ENCODE results near the gene SMG7. TPM values are rescaled to one million over a fixed set of nuclear protein-coding genes. Genes with fewer than 3 reads are reported as not detected.
A peak's percentile ranks its signal among the peaks of the same experiment; 100 is the strongest.

SMG7 gene
- total and polyA plus RNA-seq, 5 donors from 2014 or later: 13.6 to 66.1 (median 21.7) TPM

GRCh38 chr1:183498342-183498991 is 26.2 kb downstream of the SMG7 start:
- Mint-ChIP-seq H3K36me3 (peaks cover 9% of the 10 kb centered on the region), H3K4me1 (peaks cover 46 to 80% (median 68%) of the 10 kb centered on the region in 4 donors), H3K27ac (peak overlapping the region; percentile 22 to 82 (median 58)), H3K9me3 (peaks cover 0 to 2% (median 0%) of the 10 kb centered on the region in 7 donors), H3K4me3 (peak overlapping the region in 3 of 4 donors; percentile 5 to 59 (median 50)), H3K27me3 (no peaks in the 10 kb centered on the region)
- DNase-seq (peak in 1 of 3 donors; percentile 37), ATAC-seq (ENCODE audit: low read depth in 2 of 2) (peak; percentile 14 to 34)
- Histone ChIP-seq H3K36me3 (ENCODE audit: control insufficient read depth, insufficient read depth, low read length) (no peaks in the 10 kb centered on the region), H3K4me1 (ENCODE audit: control insufficient read depth, insufficient read depth, low read length, poor library complexity, severe bottlenecking) (peaks cover 26% of the 10 kb centered on the region), H3K27me3 (ENCODE audit: control insufficient read depth, insufficient read depth, low read length) (no peaks in the 10 kb centered on the region), H3K27ac (ENCODE audit: insufficient read depth, low read length, poor library complexity, severe bottlenecking) (no peak overlapping the region), H3K9me3 (ENCODE audit: control insufficient read depth in 2 of 2, low read length in 2 of 2) (no peaks in the 10 kb centered on the region), H3K4me3 (ENCODE audit: low read depth, low read length) (peak overlapping the region; percentile 54)

GRCh38 chr1:183505454-183506089 is 33.3 kb downstream of the SMG7 start:
- no peaks in the 10 kb centered on the region for H3K9me3 ChIP-seq (ENCODE audit: control insufficient read depth in 2 of 2, low read length in 2 of 2)
- peaks cover 19% of the 10 kb centered on the region for H3K4me1 ChIP-seq (ENCODE audit: control insufficient read depth, insufficient read depth, low read length, poor library complexity, severe bottlenecking)
- no peaks in the 10 kb centered on the region for H3K36me3 Mint-ChIP-seq
- no peak overlapping the region for H3K27ac ChIP-seq (ENCODE audit: insufficient read depth, low read length, poor library complexity, severe bottlenecking)
- no peak overlapping the region for H3K27ac Mint-ChIP-seq
- no peak overlapping the region for H3K4me3 Mint-ChIP-seq
- no peaks in the 10 kb centered on the region for H3K27me3 ChIP-seq (ENCODE audit: control insufficient read depth, insufficient read depth, low read length)
- no peak for ATAC-seq (ENCODE audit: low read depth in 2 of 2)
- H3K4me3 ChIP-seq (ENCODE audit: low read depth, low read length): no peak overlapping the region
- peaks cover 30 to 50% (median 34%) of the 10 kb centered on the region in 4 donors for H3K4me1 Mint-ChIP-seq
- DNase-seq: no peak
- no peaks in the 10 kb centered on the region for H3K9me3 Mint-ChIP-seq
- H3K27me3 Mint-ChIP-seq: no peaks in the 10 kb centered on the region
- H3K36me3 ChIP-seq (ENCODE audit: control insufficient read depth, insufficient read depth, low read length): peaks cover 4% of the 10 kb centered on the region

GRCh38 chr1:183506561-183506960 is 34.3 kb downstream of the SMG7 start:
- no peaks in the 10 kb centered on the region for H3K9me3 ChIP-seq (ENCODE audit: control insufficient read depth in 2 of 2, low read length in 2 of 2)
- DNase-seq: no peak
- no peak for ATAC-seq (ENCODE audit: low read depth in 2 of 2)
- Mint-ChIP-seq H3K4me1 (peaks cover 27 to 48% (median 33%) of the 10 kb centered on the region in 4 donors), H3K4me3 (no peak overlapping the region), H3K36me3 (no peaks in the 10 kb centered on the region), H3K27ac (no peak overlapping the region), H3K27me3 (no peaks in the 10 kb centered on the region), H3K9me3 (peaks cover 0 to 2% (median 0%) of the 10 kb centered on the region in 7 donors)
- no peaks in the 10 kb centered on the region for H3K27me3 ChIP-seq (ENCODE audit: control insufficient read depth, insufficient read depth, low read length)
- H3K36me3 ChIP-seq (ENCODE audit: control insufficient read depth, insufficient read depth, low read length): peaks cover 4% of the 10 kb centered on the region
- no peak overlapping the region for H3K4me3 ChIP-seq (ENCODE audit: low read depth, low read length)
- H3K27ac ChIP-seq (ENCODE audit: insufficient read depth, low read length, poor library complexity, severe bottlenecking): no peak overlapping the region
- peaks cover 19% of the 10 kb centered on the region for H3K4me1 ChIP-seq (ENCODE audit: control insufficient read depth, insufficient read depth, low read length, poor library complexity, severe bottlenecking)

GRCh38 chr1:183508694-183509093 is 36.4 kb downstream of the SMG7 start:
- H3K27ac Mint-ChIP-seq: peak overlapping the region in 1 of 3 donors; percentile 28
- H3K4me3 Mint-ChIP-seq: no peak overlapping the region
- no peak for ATAC-seq (ENCODE audit: low read depth in 2 of 2)

GRCh38 chr1:183512450-183512849 is 40.2 kb downstream of the SMG7 start:
- H3K4me3 ChIP-seq (ENCODE audit: low read depth, low read length): no peak overlapping the region
- Mint-ChIP-seq H3K36me3 (peaks cover 10% of the 10 kb centered on the region), H3K4me3 (no peak overlapping the region), H3K9me3 (peaks cover 0 to 2% (median 0%) of the 10 kb centered on the region in 7 donors), H3K27me3 (no peaks in the 10 kb centered on the region), H3K4me1 (peaks cover 26 to 47% (median 31%) of the 10 kb centered on the region in 4 donors), H3K27ac (no peak overlapping the region)
- H3K9me3 ChIP-seq (ENCODE audit: control insufficient read depth in 2 of 2, low read length in 2 of 2): no peaks in the 10 kb centered on the region
- no peaks in the 10 kb centered on the region for H3K4me1 ChIP-seq (ENCODE audit: control insufficient read depth, insufficient read depth, low read length, poor library complexity, severe bottlenecking)
- H3K27ac ChIP-seq (ENCODE audit: insufficient read depth, low read length, poor library complexity, severe bottlenecking): peak overlapping the region; percentile 1
- no peaks in the 10 kb centered on the region for H3K27me3 ChIP-seq (ENCODE audit: control insufficient read depth, insufficient read depth, low read length)
- H3K36me3 ChIP-seq (ENCODE audit: control insufficient read depth, insufficient read depth, low read length): peaks cover 23% of the 10 kb centered on the region
- ATAC-seq (ENCODE audit: low read depth in 2 of 2) (no peak), DNase-seq (no peak)

More at GRCh38 chr1:183508694-183509093, 36.4 kb downstream of the SMG7 start:
- Histone ChIP-seq H3K4me3 (ENCODE audit: low read depth, low read length) (no peak overlapping the region), H3K9me3 (ENCODE audit: control insufficient read depth in 2 of 2, low read length in 2 of 2) (no peaks in the 10 kb centered on the region), H3K36me3 (ENCODE audit: control insufficient read depth, insufficient read depth, low read length) (peaks cover 4% of the 10 kb centered on the region), H3K4me1 (ENCODE audit: control insufficient read depth, insufficient read depth, low read length, poor library complexity, severe bottlenecking) (peaks cover 9% of the 10 kb centered on the region), H3K27me3 (ENCODE audit: control insufficient read depth, insufficient read depth, low read length) (no peaks in the 10 kb centered on the region), H3K27ac (ENCODE audit: insufficient read depth, low read length, poor library complexity, severe bottlenecking) (no peak overlapping the region)
- Mint-ChIP-seq H3K36me3 (no peaks in the 10 kb centered on the region), H3K9me3 (peaks cover 0 to 2% (median 0%) of the 10 kb centered on the region in 7 donors), H3K4me1 (peaks cover 22 to 35% (median 26%) of the 10 kb centered on the region in 4 donors), H3K27me3 (no peaks in the 10 kb centered on the region)
- DNase-seq: no peak

- Mint-ChIP-seq H3K27me3 (no peaks in the 10 kb centered on the region), H3K4me1 (peaks cover 21 to 40% (median 26%) of the 10 kb centered on the region in 4 donors), H3K27ac (no peak overlapping the region), H3K4me3 (no peak overlapping the region), H3K36me3 (peaks cover 17% of the 10 kb centered on the region), H3K9me3 (peaks cover 0 to 2% (median 0%) of the 10 kb centered on the region in 7 donors)
- H3K27me3 ChIP-seq (ENCODE audit: control insufficient read depth, insufficient read depth, low read length): no peaks in the 10 kb centered on the region
- no peak overlapping the region for H3K4me3 ChIP-seq (ENCODE audit: low read depth, low read length)
- ATAC-seq (ENCODE audit: low read depth in 2 of 2) (no peak), DNase-seq (no peak)
- no peak overlapping the region for H3K27ac ChIP-seq (ENCODE audit: insufficient read depth, low read length, poor library complexity, severe bottlenecking)
- H3K9me3 ChIP-seq (ENCODE audit: control insufficient read depth in 2 of 2, low read length in 2 of 2): no peaks in the 10 kb centered on the region
- H3K4me1 ChIP-seq (ENCODE audit: control insufficient read depth, insufficient read depth, low read length, poor library complexity, severe bottlenecking): no peaks in the 10 kb centered on the region
- H3K36me3 ChIP-seq (ENCODE audit: control insufficient read depth, insufficient read depth, low read length): peaks cover 36% of the 10 kb centered on the region
These were observed 41.9 kb downstream of the SMG7 start for GRCh38 chr1:183514235-183514634.

GRCh38 chr1:183515002-183515689 is 42.8 kb downstream of the SMG7 start:
- DNase-seq: no peak
- Histone ChIP-seq H3K27ac (ENCODE audit: insufficient read depth, low read length, poor library complexity, severe bottlenecking) (no peak overlapping the region), H3K9me3 (ENCODE audit: control insufficient read depth in 2 of 2, low read length in 2 of 2) (no peaks in the 10 kb centered on the region), H3K36me3 (ENCODE audit: control insufficient read depth, insufficient read depth, low read length) (peaks cover 41% of the 10 kb centered on the region), H3K4me1 (ENCODE audit: control insufficient read depth, insufficient read depth, low read length, poor library complexity, severe bottlenecking) (no peaks in the 10 kb centered on the region), H3K27me3 (ENCODE audit: control insufficient read depth, insufficient read depth, low read length) (no peaks in the 10 kb centered on the region), H3K4me3 (ENCODE audit: low read depth, low read length) (no peak overlapping the region)
- H3K27ac Mint-ChIP-seq: peak overlapping the region in 1 of 3 donors; percentile 60
- H3K4me1 Mint-ChIP-seq: peaks cover 18 to 31% (median 22%) of the 10 kb centered on the region in 4 donors
- H3K9me3 Mint-ChIP-seq: peaks cover 0 to 2% (median 0%) of the 10 kb centered on the region in 7 donors
- H3K27me3 Mint-ChIP-seq: no peaks in the 10 kb centered on the region
- H3K36me3 Mint-ChIP-seq: peaks cover 17% of the 10 kb centered on the region
- no peak overlapping the region for H3K4me3 Mint-ChIP-seq
- ATAC-seq (ENCODE audit: low read depth in 2 of 2): no peak

All from CD4-positive, CD25-positive, alpha-beta regulatory T cell (primary cell).